GM12801 (cell line): ENCODE data around the gene WDCP.

Experiments
- CTCF ChIP-seq: IDR thresholded peaks from one replicate; pipeline ENCODE4 v1.5.1; 2011; ENCODE audit warnings: control low read depth; ENCODE audit not compliant: insufficient read length; ENCODE audit errors: extremely low read depth

Gene WDCP

GRCh38 chr2:24015562-24016375 is 31.4 kb downstream of the WDCP start:
- TF ChIP-seq CTCF, result no peak

- TF ChIP-seq CTCF, result no peak
Measured at GRCh38 chr2:24012521-24013188, 34.5 kb downstream of the WDCP start.

- no peak for TF ChIP-seq CTCF
Measured at GRCh38 chr2:24011250-24012104, 35.7 kb downstream of the WDCP start.

- no peak for TF ChIP-seq CTCF
Measured at GRCh38 chr2:24010477-24011249, 36.5 kb downstream of the WDCP start.

GRCh38 chr2:24009680-24010476 is 37.3 kb downstream of the WDCP start, which contains the start of gene MFSD2B:
MFSD2B (plus strand) TSS chr2:24010085; CDS start chr2:24010097, 12 bp downstream.
- TF ChIP-seq CTCF, result no peak

GRCh38 chr2:24009367-24009679 is 37.9 kb downstream of the WDCP start:
- TF ChIP-seq CTCF, result no peak
